GM19025 (cell line): Measurements from ENCODE around the gene PDCL3.
A peak's percentile ranks its signal among the peaks of the same experiment; 100 is the strongest.

ENCODE experiments used
- ATAC-seq: cut with Tn5 transposase; IDR thresholded peaks from one replicate; pipeline ENCODE4 v1.9.1; 2021; ENCODE audit warnings: mild to moderate bottlenecking, low read depth, moderate library complexity; ENCODE audit not compliant: unreplicated experiment

Gene PDCL3

GRCh38 chr2:100556746-100557145 lies 6.0 kb upstream of the PDCL3 start:
- ATAC-seq = no peak

- ATAC-seq = no peak
These were observed 2.5 kb upstream of the PDCL3 start for GRCh38 chr2:100560216-100560830.

GRCh38 chr2:100561191-100561590 lies 1.6 kb upstream of the PDCL3 start:
- no peak for ATAC-seq

GRCh38 chr2:100563407-100564247 lies 834 bp downstream of the PDCL3 start:
- peak; percentile 2 for ATAC-seq

GRCh38 chr2:100568989-100569388 lies 6.2 kb downstream of the PDCL3 start:
- no peak for ATAC-seq

DNA sequence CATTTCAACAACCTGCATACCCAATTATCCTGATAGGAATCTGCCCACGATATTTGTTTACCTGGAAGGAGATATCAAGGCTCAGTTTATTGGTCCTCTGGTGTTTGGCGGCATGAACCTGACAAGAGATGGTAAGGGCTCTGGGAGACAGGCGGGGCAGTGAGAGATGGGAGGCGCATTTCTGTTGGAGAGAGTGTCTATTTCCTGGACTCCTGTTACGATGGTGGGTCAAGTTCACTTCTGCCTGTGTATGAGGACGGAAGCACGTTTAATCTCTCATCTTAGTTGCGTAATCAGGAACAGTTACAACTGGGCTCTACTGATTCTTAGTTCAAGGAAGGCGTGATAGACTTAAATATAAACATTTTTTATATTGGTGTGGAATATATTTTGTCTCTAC lies 8.9 kb downstream of the PDCL3 start:
- no peak for ATAC-seq

DNA sequence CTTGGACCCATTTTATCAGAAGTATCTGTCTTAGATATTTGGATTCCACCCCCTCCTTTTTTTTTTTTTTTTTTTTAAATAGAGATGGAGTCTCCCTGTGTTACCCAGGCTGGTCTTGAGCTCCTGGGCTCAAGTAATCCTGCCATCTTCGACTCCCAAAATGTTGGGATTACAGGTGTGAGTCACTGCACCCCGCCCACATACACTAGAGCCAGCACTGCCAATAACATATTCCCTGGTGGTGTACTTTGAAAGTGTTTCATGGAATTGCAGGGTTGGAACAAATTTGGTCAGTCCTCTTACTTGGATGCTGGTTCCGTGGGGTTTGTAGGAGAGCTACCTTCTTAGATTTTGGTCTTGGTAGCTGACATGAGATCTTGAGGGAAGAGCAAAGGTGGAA lies 15.0 kb downstream of the PDCL3 start:
- ATAC-seq = no peak

DNA sequence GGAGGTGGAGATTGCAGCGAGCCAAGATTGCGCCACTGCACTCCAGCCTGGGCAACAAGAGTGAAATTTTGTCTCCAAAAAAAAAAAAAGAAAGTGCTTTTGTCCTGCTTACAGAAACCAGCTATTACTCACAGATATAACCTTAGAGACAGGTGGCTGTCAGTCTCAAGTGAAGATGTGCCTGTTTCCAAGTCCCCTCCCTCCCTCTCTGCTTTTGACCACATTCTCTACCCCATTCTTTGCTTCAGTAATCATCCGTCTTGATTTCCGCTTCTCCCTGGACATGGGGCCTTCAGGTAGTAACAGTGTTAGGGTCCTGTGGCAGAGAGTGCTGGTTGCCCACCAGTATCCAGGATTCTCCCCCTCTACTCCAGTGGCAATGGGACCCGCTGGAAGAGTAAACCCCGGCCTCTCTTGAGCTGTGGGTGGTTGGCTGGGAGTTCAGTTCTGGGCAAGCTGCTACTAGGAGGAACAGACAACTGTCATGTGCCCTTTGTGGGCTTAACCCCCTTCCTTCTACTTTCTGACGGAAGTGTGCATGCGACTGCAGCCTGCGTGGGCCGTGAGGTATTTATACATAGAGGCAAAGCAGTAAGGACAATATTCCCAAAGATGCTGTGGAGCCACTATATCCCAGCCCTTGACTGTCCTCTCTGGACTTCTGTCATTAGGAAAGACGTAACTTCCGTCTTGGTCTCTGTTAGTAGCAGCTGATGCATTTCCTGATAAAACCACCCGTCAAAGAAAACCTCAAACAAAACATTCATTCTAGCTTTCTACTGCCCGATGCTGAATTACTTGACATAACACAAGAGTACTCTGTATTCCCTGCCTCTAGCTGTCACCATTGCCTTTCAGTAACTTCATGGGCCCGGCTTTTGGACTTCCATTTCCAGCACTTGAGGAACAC lies 17.8 kb downstream of the PDCL3 start:
- ATAC-seq = peak; percentile 57

GRCh38 chr2:100581277-100581612 lies 18.5 kb downstream of the PDCL3 start:
- no peak for ATAC-seq

GRCh38 chr2:100584816-100585215 lies 22.0 kb downstream of the PDCL3 start:
- ATAC-seq = no peak

GRCh38 chr2:100588071-100588786 lies 25.4 kb downstream of the PDCL3 start:
- ATAC-seq = no peak

DNA sequence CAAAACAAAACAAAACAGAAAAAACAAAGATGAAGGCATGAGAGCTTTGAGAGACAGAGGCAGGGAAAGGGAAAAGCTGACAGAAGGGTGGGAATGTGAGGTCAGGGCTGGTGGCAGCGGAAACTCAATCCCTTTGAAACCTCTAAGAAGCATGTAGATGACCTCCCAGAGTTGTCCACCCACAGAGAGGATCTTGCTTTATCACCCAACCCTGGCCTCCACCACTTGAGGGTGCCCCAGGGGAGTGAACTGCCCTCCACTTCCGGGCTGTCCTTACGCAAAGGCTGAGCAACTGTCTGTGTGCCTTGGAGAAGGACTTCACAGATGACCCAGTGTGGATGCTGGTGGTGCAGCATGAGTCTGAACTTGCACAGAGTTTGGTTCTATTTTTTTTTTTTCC lies 26.7 kb downstream of the PDCL3 start:
- ATAC-seq = no peak

- ATAC-seq = no peak
These were observed 29.4 kb downstream of the PDCL3 start for GRCh38 chr2:100592226-100592625.

- no peak for ATAC-seq
These were observed 33.7 kb downstream of the PDCL3 start for GRCh38 chr2:100596465-100596864.

GRCh38 chr2:100599566-100599965 lies 36.8 kb downstream of the PDCL3 start:
- ATAC-seq = no peak

- no peak for ATAC-seq
These were observed 38.9 kb downstream of the PDCL3 start for GRCh38 chr2:100601661-100602060.

DNA sequence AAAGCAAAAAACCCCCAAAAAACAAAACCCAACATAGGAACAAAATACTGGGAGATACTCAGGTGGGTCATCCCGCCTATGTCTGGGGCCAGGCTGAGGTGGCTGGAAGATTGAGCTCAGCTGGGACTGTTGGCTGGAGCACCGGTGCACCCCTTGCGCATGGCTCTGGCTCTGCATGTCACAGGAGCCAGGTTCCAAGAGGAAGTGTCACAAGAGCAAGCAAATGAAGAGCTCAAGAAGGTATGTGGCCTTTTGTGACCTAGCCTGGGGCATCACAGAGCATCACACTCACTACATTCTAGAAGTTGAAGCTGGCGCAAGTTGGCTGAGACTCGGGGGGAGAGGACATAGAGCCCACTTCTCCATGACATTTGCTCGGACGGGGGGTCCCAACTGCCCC lies 40.6 kb downstream of the PDCL3 start:
- no peak for ATAC-seq

DNA sequence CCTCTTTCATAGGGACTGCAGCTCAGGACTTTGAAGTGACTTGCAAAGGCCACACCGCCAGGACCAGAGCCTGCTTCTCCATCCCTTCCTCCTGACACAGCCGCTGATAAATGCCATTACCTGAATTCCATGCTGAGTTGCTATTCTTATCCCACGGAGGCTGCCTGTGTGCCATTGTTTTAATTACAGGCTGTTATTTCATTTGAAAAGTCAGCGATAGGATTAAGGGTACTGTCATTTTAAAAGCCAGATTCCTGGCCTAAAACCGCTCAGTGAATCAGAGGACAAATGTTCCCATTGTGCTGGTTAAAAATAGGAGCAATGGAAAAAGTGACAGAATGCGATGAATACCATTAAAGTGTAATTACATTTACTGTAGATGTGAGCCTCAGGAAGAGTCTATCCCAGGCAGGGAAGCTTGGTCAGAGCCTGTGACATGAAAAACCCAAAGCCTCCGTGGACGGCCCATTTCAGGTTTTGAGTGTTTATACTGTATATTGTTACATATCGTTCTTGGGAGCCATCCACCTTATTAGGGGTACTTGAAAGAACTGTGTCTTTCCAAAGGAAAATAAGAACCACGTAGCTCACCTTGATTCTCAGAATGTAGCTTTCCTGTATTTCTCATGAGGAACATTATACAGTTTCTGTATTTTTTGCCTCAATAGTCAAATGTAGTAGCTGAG lies 41.3 kb downstream of the PDCL3 start:
- ATAC-seq = no peak

GRCh38 chr2:100606332-100606725 lies 43.5 kb downstream of the PDCL3 start:
- no peak for ATAC-seq

- no peak for ATAC-seq
These were observed 44.0 kb downstream of the PDCL3 start for GRCh38 chr2:100606726-100607343.
